PC-3 (cell line): ENCODE data around the gene TIMM17B.

Experiments
- EZH2 ChIP-seq: fragments of 300-600 bp; sonication (generic); IDR thresholded peaks from one replicate; pipeline ENCODE4 v1.6.1; 2017; ENCODE audit warnings: antibody characterized with exemption, mild to moderate bottlenecking, low read length; ENCODE audit not compliant: unreplicated experiment
- TF ChIP-seq, protein P1 (sequence below): fragments of 300-600 bp; sonication (generic); conservative IDR thresholded peaks from 2 replicates; pipeline ENCODE4 v1.5.1; 2017; ENCODE audit warnings: antibody characterized with exemption, low read depth, mild to moderate bottlenecking, low read length

GRCh38 chrX:48904626-48905025 lies 7.1 kb upstream of the TIMM17B start:
- TF ChIP-seq, protein P1, sequence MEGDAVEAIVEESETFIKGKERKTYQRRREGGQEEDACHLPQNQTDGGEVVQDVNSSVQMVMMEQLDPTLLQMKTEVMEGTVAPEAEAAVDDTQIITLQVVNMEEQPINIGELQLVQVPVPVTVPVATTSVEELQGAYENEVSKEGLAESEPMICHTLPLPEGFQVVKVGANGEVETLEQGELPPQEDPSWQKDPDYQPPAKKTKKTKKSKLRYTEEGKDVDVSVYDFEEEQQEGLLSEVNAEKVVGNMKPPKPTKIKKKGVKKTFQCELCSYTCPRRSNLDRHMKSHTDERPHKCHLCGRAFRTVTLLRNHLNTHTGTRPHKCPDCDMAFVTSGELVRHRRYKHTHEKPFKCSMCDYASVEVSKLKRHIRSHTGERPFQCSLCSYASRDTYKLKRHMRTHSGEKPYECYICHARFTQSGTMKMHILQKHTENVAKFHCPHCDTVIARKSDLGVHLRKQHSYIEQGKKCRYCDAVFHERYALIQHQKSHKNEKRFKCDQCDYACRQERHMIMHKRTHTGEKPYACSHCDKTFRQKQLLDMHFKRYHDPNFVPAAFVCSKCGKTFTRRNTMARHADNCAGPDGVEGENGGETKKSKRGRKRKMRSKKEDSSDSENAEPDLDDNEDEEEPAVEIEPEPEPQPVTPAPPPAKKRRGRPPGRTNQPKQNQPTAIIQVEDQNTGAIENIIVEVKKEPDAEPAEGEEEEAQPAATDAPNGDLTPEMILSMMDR: no peak
- TF ChIP-seq EZH2: no peak
